GM21390 (cell line): ENCODE data around the gene SPATS1.
"Not testable (repeated sequence)": the region's sequence is repeated elsewhere in the genome, so short reads cannot be mapped to it uniquely, and the experiment has no call there.

Experiments
- ATAC-seq: cut with Tn5 transposase; IDR thresholded peaks from one replicate; pipeline ENCODE4 v1.9.1; 2021; ENCODE audit not compliant: unreplicated experiment

SPATS1 gene

GRCh38 chr6:44341095-44341890 lies 1.2 kb upstream of the SPATS1 start:
- ATAC-seq: no peak

DNA sequence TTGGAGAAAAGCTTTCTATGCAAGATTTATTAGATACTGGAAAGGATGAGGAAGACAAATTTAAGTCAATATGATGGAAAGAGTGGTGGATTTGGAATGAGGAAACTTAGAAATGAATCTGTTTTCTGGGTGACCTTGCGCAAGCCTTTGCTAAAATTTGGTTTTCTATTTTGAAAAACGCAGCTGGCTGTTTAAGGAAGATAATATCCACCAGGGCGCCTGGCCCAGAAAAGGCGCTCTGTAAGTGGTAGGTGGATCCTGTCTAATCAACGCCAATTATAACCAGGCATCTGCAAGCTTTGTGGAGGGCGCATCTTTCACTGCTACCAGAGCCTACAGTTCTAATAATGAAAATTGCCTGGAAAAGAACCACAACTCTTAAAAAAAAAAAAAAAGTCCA lies 398 bp upstream of the SPATS1 start:
- no peak for ATAC-seq

- not testable (repeated sequence) for ATAC-seq
Observed at GRCh38 chr6:44346818-44347217, 4.4 kb downstream of the SPATS1 start.

- ATAC-seq: no peak
Observed at GRCh38 chr6:44349904-44350649, 7.6 kb downstream of the SPATS1 start.

GRCh38 chr6:44350650-44350994 lies 8.2 kb downstream of the SPATS1 start:
- ATAC-seq: not testable (repeated sequence)

GRCh38 chr6:44352259-44352658 lies 9.8 kb downstream of the SPATS1 start:
- ATAC-seq: no peak

GRCh38 chr6:44353336-44353735 lies 10.9 kb downstream of the SPATS1 start:
- ATAC-seq: no peak

DNA sequence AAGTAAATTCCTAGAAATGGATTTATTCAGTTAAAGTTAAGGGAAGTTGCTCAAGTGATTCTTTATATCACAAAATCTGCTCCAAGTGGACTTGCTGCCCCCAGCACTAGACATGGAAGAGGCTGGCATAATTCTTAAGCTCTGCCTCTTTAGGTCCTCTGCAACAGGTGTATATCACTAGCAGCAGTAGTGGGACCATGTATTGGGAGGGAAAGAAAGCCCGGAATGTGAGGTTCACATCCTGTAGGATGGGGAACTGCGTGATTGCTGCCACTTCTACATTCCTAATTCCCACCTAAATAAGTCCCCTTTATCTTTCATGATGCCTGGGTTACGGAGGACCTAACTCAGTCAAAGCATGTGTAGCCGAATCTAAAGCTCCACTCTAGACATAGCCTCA lies 13.2 kb downstream of the SPATS1 start:
- no peak for ATAC-seq

- no peak for ATAC-seq
Observed at GRCh38 chr6:44356487-44356886, 14.0 kb downstream of the SPATS1 start.

GRCh38 chr6:44359973-44360372 lies 17.5 kb downstream of the SPATS1 start:
- ATAC-seq: no peak

- ATAC-seq: no peak
Observed at GRCh38 chr6:44361947-44362346, 19.5 kb downstream of the SPATS1 start.

- no peak for ATAC-seq
Observed at GRCh38 chr6:44363377-44363926, 21.0 kb downstream of the SPATS1 start.

DNA sequence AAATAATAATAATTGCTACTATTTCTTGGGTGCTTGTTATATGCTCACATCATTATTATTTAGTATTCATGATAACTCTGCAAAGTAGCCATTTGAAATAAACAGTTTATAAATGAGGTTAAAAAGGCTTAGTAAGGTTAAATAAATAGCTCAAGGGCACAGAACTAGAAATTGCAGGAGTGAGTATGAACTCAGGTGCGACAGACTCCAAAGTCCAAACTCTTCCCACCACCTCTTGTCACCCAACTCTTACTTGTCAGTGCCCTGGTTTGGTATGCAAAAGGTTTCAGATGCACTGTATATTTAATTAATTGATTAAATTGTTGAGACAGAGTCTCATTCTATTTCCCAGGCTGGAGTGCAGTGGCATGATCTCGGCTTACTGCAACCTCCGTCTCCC lies 24.3 kb downstream of the SPATS1 start:
- ATAC-seq: no peak

GRCh38 chr6:44367681-44368080 lies 25.2 kb downstream of the SPATS1 start:
- ATAC-seq: no peak

- ATAC-seq: no peak
Observed at GRCh38 chr6:44373051-44373450, 30.6 kb downstream of the SPATS1 start.

DNA sequence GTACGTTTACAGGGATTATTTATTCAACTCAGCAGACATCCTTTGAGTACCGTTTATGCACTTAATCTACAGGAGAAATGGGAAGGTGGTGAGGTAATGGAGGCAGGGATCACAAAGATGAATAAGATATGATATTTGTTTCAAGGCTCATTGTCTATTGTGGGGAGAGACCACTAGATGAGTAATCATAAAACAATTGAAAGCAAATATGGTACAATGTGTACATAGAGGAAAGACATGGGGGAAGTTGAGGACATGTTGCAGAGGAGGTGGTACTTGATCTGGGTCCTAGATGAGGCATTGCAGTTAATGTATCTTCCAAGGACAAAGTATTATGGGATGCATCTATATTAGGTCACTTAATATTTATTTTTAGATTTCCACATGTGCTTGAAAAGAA lies 31.3 kb downstream of the SPATS1 start:
- no peak for ATAC-seq

DNA sequence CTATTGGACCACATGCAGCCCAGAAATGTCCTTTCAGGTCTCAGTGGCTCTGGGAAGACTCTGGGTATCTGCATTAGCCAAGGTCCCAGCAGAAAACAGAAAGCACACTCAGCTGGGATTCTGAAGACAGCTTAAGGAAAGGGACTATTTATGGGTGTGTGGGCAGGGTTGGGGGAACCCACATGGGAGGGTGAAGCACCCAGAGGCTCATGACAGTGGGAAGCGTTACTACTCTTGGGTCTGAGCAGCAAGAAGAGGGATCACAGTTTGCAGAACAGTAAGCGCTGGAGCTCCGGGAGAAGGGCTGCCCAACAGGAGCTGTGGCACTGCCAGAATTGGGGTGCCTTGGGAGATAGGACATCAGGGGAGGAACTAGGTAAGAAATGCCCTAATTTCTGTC lies 32.6 kb downstream of the SPATS1 start:
- no peak for ATAC-seq

DNA sequence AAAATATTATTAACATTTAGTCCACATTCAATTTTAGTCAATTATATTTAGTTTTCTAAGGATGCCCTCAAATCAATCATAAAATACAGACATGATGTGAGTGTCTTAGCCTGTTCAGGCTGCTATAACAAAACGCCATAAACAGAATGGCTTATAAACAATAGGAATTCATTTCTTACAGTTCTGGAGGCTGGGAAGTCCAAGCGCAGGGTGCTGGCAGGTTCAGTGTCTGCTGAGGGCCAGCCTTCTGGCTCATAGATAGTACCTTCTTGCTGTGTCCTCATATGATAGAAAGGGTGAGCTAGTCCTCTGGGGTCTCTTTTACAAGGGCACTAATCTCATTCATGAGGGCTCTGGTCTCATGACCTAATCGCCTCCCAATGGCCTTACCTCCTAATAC lies 35.0 kb downstream of the SPATS1 start:
- ATAC-seq: no peak

DNA sequence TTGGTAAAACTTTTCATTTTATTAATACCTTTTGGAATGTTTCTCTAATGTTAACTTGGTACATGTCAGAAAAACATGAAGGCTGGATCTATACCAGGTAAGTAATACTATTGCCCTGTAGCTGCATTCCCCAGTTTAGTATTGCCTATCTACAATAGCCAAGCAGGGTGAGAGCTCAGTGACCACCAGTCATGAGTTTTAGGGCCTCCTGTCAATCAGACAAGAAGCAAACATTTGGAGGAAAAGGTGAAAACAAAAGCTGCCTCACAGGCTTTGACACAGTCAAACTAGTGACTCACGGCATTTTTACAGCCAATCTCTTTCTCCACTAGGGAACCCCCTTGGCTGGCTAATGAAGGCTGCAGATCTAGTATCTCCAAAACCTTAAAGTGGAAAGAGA lies 35.5 kb downstream of the SPATS1 start:
- no peak for ATAC-seq

GRCh38 chr6:44381739-44382138 lies 39.3 kb downstream of the SPATS1 start:
- no peak for ATAC-seq

GRCh38 chr6:44386364-44386928 lies 44.0 kb downstream of the SPATS1 start:
- no peak for ATAC-seq

DNA sequence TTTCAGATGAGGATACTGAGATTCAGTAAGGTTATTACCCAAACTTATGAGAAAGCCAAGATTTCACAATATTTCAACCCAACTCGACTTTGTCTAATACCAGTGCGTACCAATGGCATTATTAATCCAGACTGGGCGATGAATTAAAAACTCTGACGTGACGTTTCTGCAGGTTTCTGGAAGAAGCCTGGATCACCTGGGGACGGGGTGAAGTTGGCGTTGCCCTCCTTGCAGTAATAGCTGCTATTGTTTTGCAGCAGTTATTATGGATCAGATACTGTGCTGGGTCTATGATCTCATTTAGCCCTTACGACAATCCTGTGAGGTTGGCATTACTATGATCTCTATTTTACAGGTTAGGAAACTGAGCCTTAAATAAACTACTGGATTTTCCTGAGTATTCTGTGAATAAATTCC lies 44.5 kb downstream of the SPATS1 start:
- ATAC-seq: no peak
